ENCODE results near the gene CCBE1.

- TF ChIP-seq POLR2A (IDR thresholded peaks at IDR 0.05; ENCODE audit: low read length) (no peak), GATA1 (IDR thresholded peaks at IDR 0.05; ENCODE audit: low read depth, low read length) (no peak)
These were observed 16.2 kb downstream of the CCBE1 start for GRCh38 chr18:59681051-59681450.

Measured in erythroblast (primary cell).